ENCODE measurements around the gene METTL3.
A peak's percentile ranks its signal among the peaks of the same experiment; 100 is the strongest.

Gene METTL3

DNA sequence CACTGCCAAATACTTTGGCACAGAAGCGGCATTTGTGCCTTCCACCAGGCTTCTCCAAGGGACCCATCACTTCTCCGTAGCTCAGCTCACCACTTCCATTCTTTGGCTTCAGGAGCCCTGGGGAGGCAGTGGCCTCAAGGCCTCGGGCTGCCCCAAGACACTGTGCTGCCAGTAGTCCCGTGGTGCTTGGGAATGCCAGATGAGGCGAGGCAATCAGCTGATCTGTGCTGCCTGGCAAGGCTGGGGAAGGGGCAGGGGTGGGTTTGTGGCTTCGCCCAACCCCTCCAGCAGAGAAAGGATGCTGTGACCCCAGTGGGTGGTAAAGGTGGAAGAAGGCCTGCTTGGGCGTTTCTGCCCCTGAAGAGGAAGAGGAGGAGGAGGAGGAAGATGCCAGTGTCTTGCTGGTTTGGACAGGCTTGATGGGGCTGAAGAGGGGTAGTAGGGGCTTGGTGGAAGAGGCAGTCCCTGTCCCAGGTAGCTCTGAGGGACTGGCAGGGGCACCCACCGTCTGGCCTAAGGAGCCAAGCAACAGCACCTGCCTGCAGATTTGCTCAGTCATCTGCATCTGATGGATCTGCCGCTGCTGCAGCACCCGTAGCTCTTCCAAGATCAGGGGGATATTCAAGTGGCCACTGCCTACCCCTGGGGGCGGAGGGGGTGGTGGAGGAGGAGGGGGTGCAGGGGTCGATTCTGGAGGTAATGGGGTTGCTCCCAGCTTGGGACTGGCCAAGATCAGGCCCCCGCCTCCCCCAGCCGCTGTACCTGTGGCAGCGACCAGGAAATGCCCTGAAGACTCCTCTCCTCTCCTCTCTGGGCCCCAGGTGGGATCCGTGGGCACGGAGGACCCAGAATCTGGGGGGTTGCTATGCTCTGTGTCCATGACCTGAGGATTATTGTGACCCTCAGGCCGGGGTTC, 13.7 kb upstream of the METTL3 start:
- H3K36me3 ChIP-seq (ENCODE audit: low read depth) = no peaks in the 10 kb centered on the region
- H3K4me3 ChIP-seq (ENCODE audit: severe bottlenecking) = peak overlapping the region; percentile 52
- no peaks in the 10 kb centered on the region for H3K9me3 ChIP-seq (ENCODE audit: severe bottlenecking)
- no peak overlapping the region for H3K27ac ChIP-seq (ENCODE audit: poor library complexity, severe bottlenecking)
- H3K4me1 ChIP-seq (ENCODE audit: insufficient read depth, poor library complexity, severe bottlenecking) = no peaks in the 10 kb centered on the region
- no peaks in the 10 kb centered on the region for H3K27me3 ChIP-seq (ENCODE audit: insufficient read depth, poor library complexity, severe bottlenecking)
- DNase-seq (ENCODE audit: low spot score) (no peak), ATAC-seq (ENCODE audit: low read depth) (no peak)
- TF ChIP-seq, protein P1, sequence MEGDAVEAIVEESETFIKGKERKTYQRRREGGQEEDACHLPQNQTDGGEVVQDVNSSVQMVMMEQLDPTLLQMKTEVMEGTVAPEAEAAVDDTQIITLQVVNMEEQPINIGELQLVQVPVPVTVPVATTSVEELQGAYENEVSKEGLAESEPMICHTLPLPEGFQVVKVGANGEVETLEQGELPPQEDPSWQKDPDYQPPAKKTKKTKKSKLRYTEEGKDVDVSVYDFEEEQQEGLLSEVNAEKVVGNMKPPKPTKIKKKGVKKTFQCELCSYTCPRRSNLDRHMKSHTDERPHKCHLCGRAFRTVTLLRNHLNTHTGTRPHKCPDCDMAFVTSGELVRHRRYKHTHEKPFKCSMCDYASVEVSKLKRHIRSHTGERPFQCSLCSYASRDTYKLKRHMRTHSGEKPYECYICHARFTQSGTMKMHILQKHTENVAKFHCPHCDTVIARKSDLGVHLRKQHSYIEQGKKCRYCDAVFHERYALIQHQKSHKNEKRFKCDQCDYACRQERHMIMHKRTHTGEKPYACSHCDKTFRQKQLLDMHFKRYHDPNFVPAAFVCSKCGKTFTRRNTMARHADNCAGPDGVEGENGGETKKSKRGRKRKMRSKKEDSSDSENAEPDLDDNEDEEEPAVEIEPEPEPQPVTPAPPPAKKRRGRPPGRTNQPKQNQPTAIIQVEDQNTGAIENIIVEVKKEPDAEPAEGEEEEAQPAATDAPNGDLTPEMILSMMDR (IDR thresholded peaks at IDR 0.05; ENCODE audit: poor library complexity, severe bottlenecking) = no peak

DNA sequence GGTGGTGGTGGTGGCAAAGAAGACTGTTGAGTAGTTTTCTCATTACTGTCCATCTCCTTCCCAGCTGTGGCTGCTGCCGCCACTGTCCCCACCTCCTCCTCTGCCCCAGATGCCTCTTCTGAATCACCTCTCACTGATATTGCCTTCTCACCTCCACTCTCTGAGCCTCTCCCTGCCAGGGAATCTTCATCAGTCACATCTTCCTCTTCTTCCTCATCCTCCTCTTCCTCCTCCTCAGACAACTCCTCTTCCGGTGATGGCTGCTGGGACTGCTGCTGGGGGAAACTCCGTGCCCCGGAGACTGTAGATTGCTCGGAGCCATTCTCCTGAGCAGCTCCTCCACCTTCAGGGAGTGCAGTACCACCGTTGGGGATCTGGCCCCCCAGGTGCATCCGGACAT, 12.1 kb upstream of the METTL3 start:
- H3K27me3 ChIP-seq (ENCODE audit: insufficient read depth, poor library complexity, severe bottlenecking) = no peaks in the 10 kb centered on the region
- no peak for DNase-seq (ENCODE audit: low spot score)
- H3K27ac ChIP-seq (ENCODE audit: poor library complexity, severe bottlenecking) = no peak overlapping the region
- TF ChIP-seq, protein P1 (IDR thresholded peaks at IDR 0.05; ENCODE audit: poor library complexity, severe bottlenecking) = no peak
- no peaks in the 10 kb centered on the region for H3K36me3 ChIP-seq (ENCODE audit: low read depth)
- no peak overlapping the region for H3K4me3 ChIP-seq (ENCODE audit: severe bottlenecking)
- ATAC-seq (ENCODE audit: low read depth) = no peak
- H3K9me3 ChIP-seq (ENCODE audit: severe bottlenecking) = no peaks in the 10 kb centered on the region
- no peaks in the 10 kb centered on the region for H3K4me1 ChIP-seq (ENCODE audit: insufficient read depth, poor library complexity, severe bottlenecking)

GRCh38 chr14:21521501-21521900, 10.4 kb upstream of the METTL3 start:
- H3K36me3 ChIP-seq (ENCODE audit: low read depth) = no peaks in the 10 kb centered on the region
- H3K27ac ChIP-seq (ENCODE audit: poor library complexity, severe bottlenecking) = no peak overlapping the region
- peaks cover 4% of the 10 kb centered on the region for H3K27me3 ChIP-seq (ENCODE audit: insufficient read depth, poor library complexity, severe bottlenecking)
- H3K4me3 ChIP-seq (ENCODE audit: severe bottlenecking) = no peak overlapping the region
- ATAC-seq (ENCODE audit: low read depth) (no peak), DNase-seq (ENCODE audit: low spot score) (no peak)
- TF ChIP-seq, protein P1 (IDR thresholded peaks at IDR 0.05; ENCODE audit: poor library complexity, severe bottlenecking) = no peak
- no peaks in the 10 kb centered on the region for H3K4me1 ChIP-seq (ENCODE audit: insufficient read depth, poor library complexity, severe bottlenecking)
- H3K9me3 ChIP-seq (ENCODE audit: severe bottlenecking) = no peaks in the 10 kb centered on the region

- no peaks in the 10 kb centered on the region for H3K36me3 ChIP-seq (ENCODE audit: low read depth)
These were observed 9.6 kb upstream of the METTL3 start for GRCh38 chr14:21520767-21521166.

More at GRCh38 chr14:21520767-21521166, 9.6 kb upstream of the METTL3 start:
- ATAC-seq (ENCODE audit: low read depth) = no peak
- Histone ChIP-seq H3K4me3 (ENCODE audit: severe bottlenecking) (no peak overlapping the region), H3K4me1 (ENCODE audit: insufficient read depth, poor library complexity, severe bottlenecking) (no peaks in the 10 kb centered on the region), H3K9me3 (ENCODE audit: severe bottlenecking) (no peaks in the 10 kb centered on the region), H3K27me3 (ENCODE audit: insufficient read depth, poor library complexity, severe bottlenecking) (peaks cover 4% of the 10 kb centered on the region), H3K27ac (ENCODE audit: poor library complexity, severe bottlenecking) (no peak overlapping the region)
- DNase-seq (ENCODE audit: low spot score) = no peak
- TF ChIP-seq, protein P1 (IDR thresholded peaks at IDR 0.05; ENCODE audit: poor library complexity, severe bottlenecking) = no peak

Data from RWPE2 (cell line).